ENCODE data around the gene ELK1. TPM values are rescaled to one million over a fixed set of nuclear protein-coding genes. Genes with fewer than 3 reads are reported as not detected.

ELK1 gene
- total RNA-seq, 1 experiment from 2014 or later: 49.7 TPM

DNA sequence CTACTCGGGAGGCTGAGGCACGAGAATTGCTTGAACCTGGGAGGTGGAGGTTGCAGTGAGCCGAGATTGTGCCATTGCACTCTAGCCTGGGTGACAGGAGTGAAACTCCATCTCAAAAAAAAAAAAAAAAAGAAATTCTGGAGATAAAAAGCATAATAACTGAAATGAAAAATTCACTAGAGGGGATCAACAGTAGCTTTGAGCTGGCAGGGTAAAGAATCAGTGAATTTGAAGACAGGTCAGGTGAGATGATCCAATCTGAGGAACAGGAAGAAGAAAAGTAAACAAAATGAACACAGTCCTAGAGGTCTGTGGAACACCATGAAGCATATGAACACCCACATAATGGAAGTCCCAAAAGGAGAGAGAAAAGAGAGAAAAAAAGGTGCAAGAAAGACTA is 53.1 kb downstream of the ELK1 start:
- intact Hi-C loops (cut with micrococcal nuclease; ENCODE audit: unreplicated experiment): no loop called here
- no peak overlapping the region for H3K27ac ChIP-seq (ENCODE audit: low read depth, low read length, poor library complexity, severe bottlenecking)
- H3K4me3 ChIP-seq (ENCODE audit: low read depth, low read length, poor library complexity, severe bottlenecking): no peak overlapping the region
- no peaks in the 10 kb centered on the region for H3K27me3 ChIP-seq (replicated peaks; ENCODE audit: insufficient read depth, low read depth, low read length, poor library complexity)
- no peaks in the 10 kb centered on the region for H3K36me3 ChIP-seq (ENCODE audit: insufficient read depth, low read length, poor library complexity, severe bottlenecking)
- H3K9me3 ChIP-seq (ENCODE audit: low read depth, low read length, poor library complexity, severe bottlenecking): peaks cover 14% of the 10 kb centered on the region
- BruUV-seq (replicated peaks): no TSS peak
- CTCF ChIA-PET: no interaction called here
- POLR2A ChIA-PET (ENCODE audit: low non-redundant PET): no interaction called here
- no peak for TF ChIP-seq EZH2 (IDR thresholded peaks at IDR 0.05; ENCODE audit: borderline replicate concordance, low read depth, low read length, poor library complexity, severe bottlenecking)
- no peak for TF ChIP-seq CTCF (conservative IDR thresholded peaks at IDR 0.05; ENCODE audit: low read depth, low read length)
- DNase-seq (ENCODE audit: low spot score): no peak
- no peaks in the 10 kb centered on the region for H3K4me1 ChIP-seq (ENCODE audit: insufficient read depth, low read length, poor library complexity, severe bottlenecking)

GRCh38 chrX:47596256-47596655 is 54.1 kb downstream of the ELK1 start:
- Histone ChIP-seq H3K36me3 (ENCODE audit: insufficient read depth, low read length, poor library complexity, severe bottlenecking) (no peaks in the 10 kb centered on the region), H3K4me1 (ENCODE audit: insufficient read depth, low read length, poor library complexity, severe bottlenecking) (no peaks in the 10 kb centered on the region), H3K27me3 (replicated peaks; ENCODE audit: insufficient read depth, low read depth, low read length, poor library complexity) (no peaks in the 10 kb centered on the region), H3K9me3 (ENCODE audit: low read depth, low read length, poor library complexity, severe bottlenecking) (peaks cover 14% of the 10 kb centered on the region), H3K4me3 (ENCODE audit: low read depth, low read length, poor library complexity, severe bottlenecking) (no peak overlapping the region), H3K27ac (ENCODE audit: low read depth, low read length, poor library complexity, severe bottlenecking) (no peak overlapping the region)
- intact Hi-C loops (cut with micrococcal nuclease; ENCODE audit: unreplicated experiment): no loop called here
- no peak for TF ChIP-seq CTCF (conservative IDR thresholded peaks at IDR 0.05; ENCODE audit: low read depth, low read length)
- ChIA-PET CTCF (no interaction called here), POLR2A (ENCODE audit: low non-redundant PET) (no interaction called here)
- no peak for DNase-seq (ENCODE audit: low spot score)
- no TSS peak for BruUV-seq (replicated peaks)

GRCh38 chrX:47595716-47596251 is 54.6 kb downstream of the ELK1 start:
- TF ChIP-seq CTCF (conservative IDR thresholded peaks at IDR 0.05; ENCODE audit: low read depth, low read length): no peak
- TF ChIP-seq EZH2 (IDR thresholded peaks at IDR 0.05; ENCODE audit: borderline replicate concordance, low read depth, low read length, poor library complexity, severe bottlenecking): no peak
- Histone ChIP-seq H3K4me1 (ENCODE audit: insufficient read depth, low read length, poor library complexity, severe bottlenecking) (no peaks in the 10 kb centered on the region), H3K4me3 (ENCODE audit: low read depth, low read length, poor library complexity, severe bottlenecking) (no peak overlapping the region), H3K9me3 (ENCODE audit: low read depth, low read length, poor library complexity, severe bottlenecking) (peaks cover 14% of the 10 kb centered on the region), H3K36me3 (ENCODE audit: insufficient read depth, low read length, poor library complexity, severe bottlenecking) (no peaks in the 10 kb centered on the region), H3K27ac (ENCODE audit: low read depth, low read length, poor library complexity, severe bottlenecking) (no peak overlapping the region), H3K27me3 (replicated peaks; ENCODE audit: insufficient read depth, low read depth, low read length, poor library complexity) (no peaks in the 10 kb centered on the region)
- intact Hi-C loops (cut with micrococcal nuclease; ENCODE audit: unreplicated experiment): no loop called here
- CTCF ChIA-PET: no interaction called here
- POLR2A ChIA-PET (ENCODE audit: low non-redundant PET): no interaction called here
- no TSS peak for BruUV-seq (replicated peaks)
- no peak for DNase-seq (ENCODE audit: low spot score)

Data from A673 (cell line).